Uterus (tissue), 2 donors: ENCODE measurements around the gene PDLIM5.

Experiments
- POLR2A ChIP-seq, 2 donors: fragments of 450-650 bp; IDR thresholded peaks; one replicate each; pipeline ENCODE4 v1.6.1; 2016; ENCODE audit warnings: antibody characterized with exemption in 2 of 2, mild to moderate bottlenecking in 1 of 2, moderate library complexity in 1 of 2
- TF ChIP-seq, protein P1 (sequence below), 4 experiments: fragments of 200-600 bp in 2 of 4; fragments of 450-650 bp in 2 of 4; sonication (generic) in 2 of 4; IDR thresholded peaks; one replicate each; pipeline ENCODE4 v1.5.1; 2016 to 2019; ENCODE audit warnings: antibody characterized with exemption in 4 of 4, mild to moderate bottlenecking in 2 of 4, moderate library complexity in 1 of 4

DNA sequence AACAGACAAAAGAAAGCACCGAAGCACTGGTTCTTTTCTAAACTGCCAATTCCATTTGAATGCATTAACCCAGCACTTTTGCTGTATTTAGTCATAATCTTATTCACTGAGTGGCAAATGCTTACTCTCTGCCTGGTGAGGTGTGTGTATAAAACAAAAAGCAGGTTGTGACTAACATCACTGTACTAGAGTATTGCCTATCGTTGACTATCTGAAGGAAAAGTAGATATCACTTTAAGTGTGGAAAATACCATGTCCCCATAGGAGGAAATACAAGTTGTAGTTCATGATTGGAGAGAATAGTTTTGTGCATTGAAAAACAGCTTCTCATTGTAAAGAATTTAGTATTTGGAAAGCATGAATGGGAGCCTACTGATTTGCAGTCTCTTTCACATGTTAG lies 2.7 kb downstream of the PDLIM5 start:
- TF ChIP-seq POLR2A (IDR thresholded peaks at IDR 0.05) = no peak
- TF ChIP-seq, protein P1, sequence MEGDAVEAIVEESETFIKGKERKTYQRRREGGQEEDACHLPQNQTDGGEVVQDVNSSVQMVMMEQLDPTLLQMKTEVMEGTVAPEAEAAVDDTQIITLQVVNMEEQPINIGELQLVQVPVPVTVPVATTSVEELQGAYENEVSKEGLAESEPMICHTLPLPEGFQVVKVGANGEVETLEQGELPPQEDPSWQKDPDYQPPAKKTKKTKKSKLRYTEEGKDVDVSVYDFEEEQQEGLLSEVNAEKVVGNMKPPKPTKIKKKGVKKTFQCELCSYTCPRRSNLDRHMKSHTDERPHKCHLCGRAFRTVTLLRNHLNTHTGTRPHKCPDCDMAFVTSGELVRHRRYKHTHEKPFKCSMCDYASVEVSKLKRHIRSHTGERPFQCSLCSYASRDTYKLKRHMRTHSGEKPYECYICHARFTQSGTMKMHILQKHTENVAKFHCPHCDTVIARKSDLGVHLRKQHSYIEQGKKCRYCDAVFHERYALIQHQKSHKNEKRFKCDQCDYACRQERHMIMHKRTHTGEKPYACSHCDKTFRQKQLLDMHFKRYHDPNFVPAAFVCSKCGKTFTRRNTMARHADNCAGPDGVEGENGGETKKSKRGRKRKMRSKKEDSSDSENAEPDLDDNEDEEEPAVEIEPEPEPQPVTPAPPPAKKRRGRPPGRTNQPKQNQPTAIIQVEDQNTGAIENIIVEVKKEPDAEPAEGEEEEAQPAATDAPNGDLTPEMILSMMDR (IDR thresholded peaks at IDR 0.05) = no peak
